NCI-H2029 treated with DMSO at 0.1 percent for 48 hours (cell line): ENCODE measurements around the gene CBLN3.
"Not testable (repeated sequence)": the region's sequence is repeated elsewhere in the genome, so short reads cannot be mapped to it uniquely, and the experiment has no call there.

ENCODE experiments used
- DNase-seq: peaks from one replicate; lab custom pipeline; 2025; lab: John Stamatoyannopoulos, UW

Gene CBLN3

DNA sequence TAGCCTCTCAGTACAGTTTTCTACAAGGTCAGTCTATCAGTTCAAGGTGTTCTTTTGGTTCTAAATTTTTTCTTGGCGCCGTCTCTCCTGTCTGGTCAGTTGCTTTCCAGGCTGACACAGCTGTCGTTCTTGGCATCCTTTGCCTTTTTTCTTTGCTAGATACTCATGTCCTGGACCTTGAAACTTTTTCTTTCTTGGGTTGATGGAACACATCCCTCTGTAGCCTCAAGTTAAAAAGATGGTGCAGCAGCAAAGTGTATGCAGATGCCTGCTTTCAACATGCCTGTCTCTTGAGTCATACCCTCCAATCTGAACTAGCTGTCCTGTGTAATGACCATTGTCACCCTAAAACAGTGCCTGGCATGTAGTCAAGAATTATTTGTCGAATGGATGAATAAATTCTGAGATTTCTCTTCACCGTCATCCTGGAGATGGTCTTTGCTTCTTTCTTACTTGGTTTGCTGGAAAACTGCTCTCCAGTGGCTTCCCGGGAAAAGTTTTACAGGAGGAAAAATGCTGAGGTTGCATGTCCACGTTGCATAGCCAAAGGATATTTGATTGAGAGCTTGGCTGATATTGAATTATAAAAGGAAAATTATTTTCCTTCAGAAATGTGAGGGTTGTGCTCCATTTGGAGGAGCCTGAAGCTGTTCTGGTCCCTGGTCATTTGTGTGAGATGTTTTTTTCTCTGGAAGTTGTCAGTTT, 26.0 kb downstream of the CBLN3 start:
- no peak for DNase-seq

DNA sequence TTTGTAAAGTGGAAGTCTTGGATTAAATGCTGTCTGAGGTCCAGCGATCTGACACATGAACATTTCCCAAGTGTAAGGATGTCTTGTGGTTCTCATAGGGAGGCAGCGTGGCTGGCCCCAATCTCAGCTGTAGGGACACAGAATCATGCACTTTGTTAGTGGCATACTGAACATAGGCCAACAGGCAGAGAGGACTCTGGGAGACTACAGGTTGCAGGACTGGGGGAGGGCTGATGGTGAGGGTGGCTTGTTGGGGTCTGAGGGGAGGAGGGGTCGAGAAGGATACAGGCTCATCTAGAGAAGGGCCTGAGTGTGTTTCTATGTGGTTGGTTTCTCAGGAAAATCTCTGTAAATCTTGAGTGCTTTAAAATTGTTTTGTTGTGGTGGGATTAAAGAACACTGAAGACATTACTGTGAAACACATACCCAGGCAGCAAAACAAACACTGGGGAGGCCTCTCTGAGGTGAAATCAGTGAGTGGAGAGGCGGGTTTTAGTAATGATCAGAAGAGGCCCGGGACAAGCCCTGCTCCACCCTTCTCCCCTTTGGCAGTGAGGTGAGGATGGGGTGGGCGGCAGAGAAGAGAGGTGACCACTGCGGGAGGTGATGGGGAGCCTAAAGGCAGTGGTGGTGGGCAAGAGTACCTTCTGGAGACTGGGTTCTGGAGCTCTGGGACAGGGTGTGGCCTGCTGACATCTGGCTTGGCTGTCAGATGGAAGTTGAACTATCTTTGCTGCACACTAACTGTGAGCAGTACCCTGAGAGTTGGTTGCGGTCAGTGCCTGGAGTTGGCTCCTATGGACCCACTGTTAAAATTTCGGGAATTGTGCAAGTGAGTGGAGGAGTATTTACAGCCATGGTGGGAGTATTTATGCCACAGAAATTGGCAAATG, 27.4 kb downstream of the CBLN3 start:
- DNase-seq = no peak

DNA sequence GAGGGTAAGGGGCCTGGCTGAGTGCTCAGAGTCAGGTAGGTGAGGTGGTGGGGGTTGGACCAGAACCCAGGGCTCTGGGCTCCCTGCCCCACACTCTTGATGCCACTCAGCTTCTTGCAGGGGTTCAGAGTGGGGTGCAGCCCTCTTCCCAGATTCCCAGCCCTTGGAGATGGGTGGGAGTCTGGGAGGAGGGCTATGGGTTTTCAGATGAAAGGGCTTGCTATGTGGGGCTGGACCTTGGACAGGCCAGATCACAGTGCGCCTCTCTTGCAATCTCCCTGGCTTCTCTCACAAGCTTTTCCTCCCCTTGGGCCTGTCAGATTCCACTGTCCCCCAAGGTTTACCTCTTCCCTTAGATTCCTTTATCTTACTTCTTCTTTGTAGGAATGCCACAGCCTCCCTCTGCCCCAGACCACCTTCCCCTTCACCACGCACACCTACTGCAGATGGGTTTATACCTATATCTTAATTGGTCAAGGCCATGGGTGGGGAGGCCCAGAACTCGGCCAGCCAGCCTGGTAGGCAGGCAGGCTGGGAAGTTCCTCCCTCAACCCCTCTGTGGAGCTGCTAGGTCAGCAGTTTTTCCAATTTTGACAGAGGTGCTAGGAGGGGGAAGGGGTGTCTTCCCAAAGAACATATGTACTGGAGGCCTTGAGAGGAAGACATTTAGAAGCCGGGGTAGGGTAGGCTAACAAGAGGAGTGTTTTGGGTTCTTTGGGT, 29.3 kb downstream of the CBLN3 start:
- DNase-seq = no peak

DNA sequence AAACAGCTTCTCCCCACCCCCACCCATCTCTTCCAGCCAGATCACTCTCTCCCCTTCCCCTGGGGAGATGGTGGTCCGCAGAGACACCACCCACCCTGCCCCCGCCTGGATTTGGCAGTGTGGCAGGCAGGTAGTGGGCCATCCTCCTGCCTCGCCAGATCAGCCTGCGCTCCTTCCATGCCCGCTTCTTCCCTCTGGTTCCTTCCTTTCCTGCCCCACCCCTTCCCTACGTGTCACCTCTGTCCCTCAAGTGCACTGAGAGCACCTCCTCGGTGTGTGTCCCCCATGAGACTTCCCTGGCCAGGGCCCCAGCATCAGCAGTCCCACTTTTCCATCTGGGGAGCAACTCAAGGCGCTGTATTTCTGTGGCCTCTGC, 30.0 kb downstream of the CBLN3 start:
- no peak for DNase-seq

DNA sequence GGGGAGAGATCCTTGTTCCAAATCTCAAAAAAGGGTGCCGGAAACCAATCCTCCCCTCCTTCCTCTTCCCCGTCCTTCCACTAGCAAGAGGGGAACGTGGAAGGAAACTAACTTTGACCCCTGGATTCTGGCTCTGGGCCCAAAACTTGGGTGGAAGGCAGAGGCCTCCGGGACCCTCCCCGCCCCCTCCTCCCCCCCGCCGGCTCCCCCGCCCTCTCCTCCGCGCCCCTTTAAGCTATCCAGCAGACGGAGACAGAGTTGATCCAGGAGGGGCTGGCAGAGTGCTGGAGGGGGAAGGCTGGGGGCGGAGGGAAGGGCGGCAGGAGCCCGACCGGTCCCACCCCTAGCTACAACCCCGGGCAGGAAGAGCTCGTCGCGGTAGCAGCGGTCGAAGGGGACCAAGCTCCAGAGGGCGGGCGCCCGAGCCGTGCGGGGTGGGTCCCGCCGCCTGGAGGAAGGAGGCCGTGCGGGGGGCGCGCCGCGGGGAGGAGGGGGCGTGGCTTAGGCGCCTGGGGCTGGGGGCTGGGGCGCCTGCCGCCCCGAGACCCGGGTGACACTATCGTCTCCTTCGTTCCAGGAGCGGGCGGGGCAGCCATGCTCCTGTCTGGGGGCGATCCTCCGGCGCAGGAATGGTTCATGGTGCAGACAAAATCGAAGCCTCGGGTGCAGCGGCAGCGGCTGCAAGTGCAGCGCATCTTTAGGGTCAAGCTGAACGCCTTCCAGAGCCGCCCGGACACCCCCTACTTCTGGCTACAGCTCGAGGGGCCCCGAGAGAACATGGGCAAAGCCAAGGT, 30.6 kb downstream of the CBLN3 start, which contains the start of gene NYNRIN:
Gene NYNRIN, plus strand, starts transcription at position 351 of the 794 bp plus-strand sequence. Its CDS starts 244 bp downstream, at position 595.
- DNase-seq = no peak

DNA sequence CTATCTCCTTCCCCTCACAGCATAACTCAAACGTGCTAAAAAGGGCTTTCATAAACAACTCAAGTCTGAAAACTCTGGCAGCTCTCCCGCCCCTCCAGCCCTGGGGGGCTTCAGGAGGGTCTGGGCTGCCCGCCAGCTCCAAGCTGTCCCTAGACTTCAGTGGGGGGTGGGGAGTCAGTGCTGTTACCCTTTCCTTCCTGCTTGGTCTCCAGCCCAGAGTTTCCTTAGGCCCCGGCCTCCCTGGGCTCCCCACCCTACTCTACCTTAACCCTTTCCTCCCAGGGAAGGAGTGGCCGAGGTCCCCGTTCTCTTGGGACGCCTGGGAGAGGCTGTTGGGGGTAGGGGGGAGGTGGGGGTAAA, 31.2 kb downstream of the CBLN3 start:
- DNase-seq = no peak

DNA sequence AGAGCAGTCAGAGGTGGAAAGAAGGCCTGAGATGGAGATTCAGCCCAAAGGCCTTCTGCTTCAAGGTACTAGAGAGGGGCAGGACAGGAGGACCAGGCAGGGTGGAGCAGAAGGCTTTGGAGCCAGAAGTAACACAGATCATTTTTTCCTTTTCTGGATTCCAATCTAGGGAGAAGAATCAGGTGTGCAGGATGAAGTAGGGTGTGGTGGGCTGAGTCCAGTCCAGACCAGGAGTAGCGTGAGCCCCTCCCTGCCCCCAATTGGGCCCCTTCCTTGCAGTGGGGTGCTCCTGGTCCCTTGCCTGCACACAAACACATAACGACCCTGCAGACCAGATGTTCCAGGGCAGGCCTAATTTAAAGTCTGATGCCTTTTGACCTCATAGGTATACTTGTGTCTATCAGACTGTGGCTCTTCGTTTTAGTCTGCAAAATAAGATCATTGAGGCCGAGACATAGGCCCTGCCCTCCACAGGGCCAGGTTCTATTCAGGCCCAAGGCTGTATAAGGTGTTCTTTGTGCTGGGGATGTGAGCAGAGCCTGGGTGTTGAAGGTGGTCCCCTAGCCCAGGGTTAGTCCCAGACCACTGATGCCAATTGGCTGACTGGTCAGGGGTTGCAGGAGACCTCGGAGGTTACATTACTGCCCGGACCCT, 31.7 kb downstream of the CBLN3 start:
- DNase-seq = no peak

DNA sequence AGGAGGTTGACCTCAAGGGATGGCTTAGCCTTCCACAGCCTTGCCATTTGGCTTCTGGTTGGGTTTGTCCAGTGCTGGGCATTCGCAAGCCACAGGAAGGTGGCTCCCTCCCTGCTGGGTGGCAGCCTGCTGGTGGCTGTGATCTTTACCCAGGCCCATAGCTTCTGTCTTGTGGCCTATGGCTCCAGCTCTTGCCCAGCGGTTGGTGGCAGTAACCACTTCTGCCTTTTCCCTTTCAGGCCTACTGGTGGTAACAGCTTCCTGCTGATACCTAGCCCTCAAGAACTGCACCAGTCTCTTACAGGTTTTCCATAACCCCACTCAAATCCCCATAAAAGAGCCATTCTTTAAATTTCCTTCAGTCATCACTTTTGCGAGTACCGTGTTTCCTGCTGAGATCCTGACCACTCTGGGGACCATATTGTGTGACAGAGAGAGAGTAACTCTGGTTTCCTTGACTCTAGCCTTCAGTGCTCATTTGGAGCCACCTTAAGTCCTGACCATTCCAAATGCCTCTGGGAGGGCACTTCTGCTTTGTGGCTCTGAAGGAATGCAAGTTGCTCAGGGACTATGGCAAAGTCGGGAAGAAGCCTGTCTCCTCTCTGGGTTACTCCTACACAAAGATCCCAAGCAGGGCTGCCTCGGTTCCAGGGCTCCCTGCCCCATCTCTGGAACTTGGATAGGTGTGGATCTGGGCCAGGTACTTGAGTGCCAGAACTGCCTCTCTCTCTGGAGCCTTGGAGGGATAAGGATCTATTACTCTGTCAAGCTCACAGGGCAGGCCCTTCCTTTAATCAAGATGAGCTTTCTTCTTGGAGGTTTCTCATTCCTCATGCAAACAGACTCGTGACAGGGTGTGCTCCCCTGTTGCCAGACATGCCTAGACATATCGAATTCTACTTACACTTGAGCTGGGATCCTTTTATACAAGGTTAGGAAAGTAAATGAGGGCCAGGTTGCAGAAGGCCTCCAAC, 33.6 kb downstream of the CBLN3 start:
- no peak for DNase-seq

DNA sequence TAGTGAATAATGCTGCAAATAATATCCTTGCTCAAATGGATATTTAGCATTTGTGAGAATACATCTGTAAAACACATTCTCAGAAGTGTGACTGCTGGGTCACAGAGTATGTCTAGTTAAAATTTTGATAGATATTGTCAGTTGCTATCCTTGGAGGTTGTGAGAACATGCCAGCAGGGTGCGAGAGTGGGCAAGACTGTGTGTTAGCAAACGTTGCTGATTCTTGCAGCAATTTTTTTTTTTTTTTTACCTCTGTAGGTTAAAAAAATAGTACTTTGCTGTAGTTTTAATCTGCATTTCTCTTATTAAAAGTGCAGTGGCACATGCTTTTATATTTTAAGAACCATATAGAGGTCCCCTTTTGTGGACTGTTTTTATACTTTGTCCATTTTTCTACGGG, 35.2 kb downstream of the CBLN3 start:
- DNase-seq = no peak

DNA sequence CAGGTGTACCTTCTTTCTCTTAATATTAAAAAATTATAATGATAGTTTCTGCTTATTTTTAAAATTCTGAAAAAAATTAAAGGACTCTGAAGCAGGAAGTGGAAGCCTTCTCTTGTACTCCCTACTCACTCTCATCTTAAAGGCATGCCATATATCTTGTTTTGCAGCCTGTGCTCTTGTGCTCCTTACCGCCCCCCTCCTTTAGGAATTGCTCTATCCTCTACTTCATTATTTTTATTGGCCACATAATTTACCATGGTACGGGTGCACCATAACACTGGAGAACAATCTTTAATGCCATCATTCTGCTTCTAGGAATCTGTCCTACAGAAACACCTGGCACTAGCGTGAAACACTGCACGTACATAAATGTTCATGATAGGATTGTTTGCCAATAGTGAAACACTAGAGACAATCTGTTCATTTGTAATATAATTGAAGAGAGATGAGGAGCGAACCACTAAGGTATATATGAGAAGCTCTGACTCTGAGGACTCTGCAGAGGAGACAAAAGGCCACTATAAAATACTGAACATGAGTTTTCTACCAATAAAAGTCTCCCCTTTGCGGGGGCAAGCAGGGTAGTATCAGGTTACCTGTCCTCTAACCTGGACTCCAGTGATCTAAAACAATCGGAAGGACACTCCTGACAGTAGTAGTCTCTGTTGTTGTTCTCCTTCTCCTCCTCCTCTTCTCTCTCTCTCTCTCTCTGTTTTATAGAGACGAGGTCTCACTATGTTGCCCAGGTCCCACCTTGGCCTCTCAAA, 37.0 kb downstream of the CBLN3 start:
- peak; percentile 80 for DNase-seq

DNA sequence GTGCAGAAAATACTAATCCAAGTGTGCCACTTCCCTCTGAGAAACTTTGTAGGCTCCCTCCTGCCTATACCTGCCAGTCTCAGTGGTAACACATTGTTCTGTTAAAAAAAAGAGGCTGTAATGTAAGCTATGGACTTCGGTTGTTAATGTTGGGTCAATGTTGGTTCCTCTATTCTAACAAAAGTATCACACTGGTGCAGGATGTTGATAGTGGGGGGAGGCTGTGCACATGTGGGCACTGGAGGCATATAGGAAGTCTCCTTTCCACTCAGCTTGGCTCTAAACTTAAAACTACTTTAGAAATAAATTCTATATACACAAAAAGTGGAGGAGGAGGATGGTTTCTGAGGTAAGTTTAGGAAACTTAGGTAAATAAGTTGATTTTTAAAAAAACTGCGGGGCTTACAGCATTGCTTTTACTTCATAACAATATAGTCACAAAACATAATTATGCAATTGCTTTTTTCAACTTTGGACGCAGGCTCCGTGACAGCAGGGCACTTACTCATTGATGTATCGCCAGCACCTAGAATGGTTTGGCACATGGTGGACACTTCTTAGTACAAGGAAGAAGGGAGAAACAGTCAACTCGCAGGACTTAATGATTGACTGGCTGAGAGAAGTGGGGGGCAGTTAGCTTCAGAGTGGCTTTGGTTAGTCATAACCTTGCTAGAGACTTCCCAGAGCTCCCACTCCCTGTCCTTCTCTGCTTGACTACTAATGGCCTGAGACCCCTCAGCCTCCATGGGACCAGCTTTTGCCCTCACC, 38.6 kb downstream of the CBLN3 start:
- no peak for DNase-seq

DNA sequence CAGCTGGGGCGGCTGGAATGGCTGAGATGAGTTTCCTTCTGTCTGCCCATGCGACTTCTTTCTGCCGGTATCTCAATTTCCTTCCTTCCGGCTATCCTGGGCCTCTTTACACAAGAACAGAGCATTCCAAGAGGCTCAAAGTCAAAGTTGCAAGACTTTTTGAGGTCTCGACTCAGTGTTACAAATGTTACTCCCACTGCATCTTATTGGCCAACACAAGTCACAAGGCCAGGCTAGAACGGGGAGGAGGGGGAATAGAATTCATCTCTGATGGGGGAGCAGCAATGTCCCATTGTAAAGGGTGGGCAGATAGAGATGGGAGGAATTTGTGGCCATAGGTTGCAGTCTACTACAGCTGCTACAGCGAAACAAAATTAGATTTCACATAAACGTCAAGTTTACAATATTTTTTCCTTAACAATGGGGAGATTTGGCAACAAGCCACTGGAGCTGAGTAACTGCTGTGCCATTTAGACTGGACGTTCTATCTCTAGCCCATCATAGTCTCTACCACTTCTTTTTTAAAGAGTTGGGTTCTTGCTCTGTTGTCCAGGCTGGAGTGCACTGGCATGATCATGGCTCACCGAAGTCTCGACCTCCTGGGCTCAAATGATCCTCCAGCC, 40.1 kb downstream of the CBLN3 start:
- no peak for DNase-seq

DNA sequence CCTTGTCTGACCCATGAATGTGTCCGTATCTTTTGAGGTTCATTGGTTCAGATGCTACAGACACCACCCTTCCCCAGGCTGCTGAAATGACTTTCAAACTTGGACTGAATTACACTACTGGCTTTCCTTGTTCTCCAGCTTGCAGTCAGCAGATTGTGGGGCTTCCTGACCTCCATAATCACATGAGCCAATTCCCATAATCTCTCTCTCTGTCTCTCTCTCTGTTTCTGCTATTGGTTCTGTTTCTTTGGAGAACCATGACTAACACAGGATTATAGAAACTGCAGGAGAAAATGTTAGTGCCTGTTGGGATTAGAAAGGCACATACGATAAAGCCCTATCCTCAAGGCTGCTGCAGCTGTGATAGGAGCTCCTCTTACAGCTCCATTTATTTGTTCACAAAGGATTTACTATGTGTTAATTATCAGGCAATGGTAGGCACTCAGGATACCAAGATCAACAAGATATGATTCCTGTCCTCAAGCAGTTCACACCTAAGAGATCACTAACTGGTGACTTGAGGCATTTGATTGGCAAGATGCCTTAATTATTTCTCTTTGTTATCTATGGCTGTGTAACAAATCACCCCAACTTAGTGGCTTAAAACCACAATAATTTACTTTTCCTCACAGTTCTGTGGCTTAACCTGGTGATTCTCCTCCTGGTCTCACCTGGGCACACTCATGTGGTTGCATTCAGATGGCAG, 40.8 kb downstream of the CBLN3 start:
- DNase-seq = no peak

DNA sequence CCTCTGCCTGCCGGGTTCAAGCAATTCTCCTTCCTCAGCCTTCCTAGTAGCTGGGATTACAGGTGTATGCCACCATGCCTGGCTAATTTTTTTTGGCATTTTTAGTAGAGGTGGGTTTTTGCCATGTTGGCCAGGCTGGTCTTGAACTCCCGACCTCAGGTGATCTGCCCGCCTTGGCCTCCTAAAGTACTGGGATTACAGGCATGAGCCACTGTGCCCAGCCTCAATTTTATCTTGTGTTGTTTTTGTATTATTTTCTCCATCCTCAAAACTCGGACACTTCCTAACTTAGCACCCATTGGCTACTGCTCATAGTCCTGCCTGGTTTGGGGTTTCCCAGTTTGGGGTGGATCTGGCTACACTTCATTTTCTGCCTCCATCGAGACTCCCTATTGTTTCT, 41.9 kb downstream of the CBLN3 start:
- not testable (repeated sequence) for DNase-seq

DNA sequence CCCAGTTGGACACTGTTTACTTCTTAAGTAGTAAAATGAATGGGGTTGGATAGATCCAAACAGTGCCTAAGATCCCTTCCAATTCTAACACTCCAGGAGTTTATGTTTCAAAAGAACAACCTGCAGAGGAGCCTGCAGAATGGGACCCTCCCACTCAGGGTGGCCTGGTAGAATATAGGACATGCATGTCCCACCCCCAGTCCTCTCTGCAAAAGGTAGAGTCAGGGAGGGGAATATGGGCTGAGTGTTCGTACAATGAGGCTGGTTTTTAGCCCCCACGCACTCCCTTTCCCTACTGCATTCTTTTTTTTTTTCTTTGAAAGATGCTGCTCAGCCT, 42.5 kb downstream of the CBLN3 start:
- DNase-seq = no peak

DNA sequence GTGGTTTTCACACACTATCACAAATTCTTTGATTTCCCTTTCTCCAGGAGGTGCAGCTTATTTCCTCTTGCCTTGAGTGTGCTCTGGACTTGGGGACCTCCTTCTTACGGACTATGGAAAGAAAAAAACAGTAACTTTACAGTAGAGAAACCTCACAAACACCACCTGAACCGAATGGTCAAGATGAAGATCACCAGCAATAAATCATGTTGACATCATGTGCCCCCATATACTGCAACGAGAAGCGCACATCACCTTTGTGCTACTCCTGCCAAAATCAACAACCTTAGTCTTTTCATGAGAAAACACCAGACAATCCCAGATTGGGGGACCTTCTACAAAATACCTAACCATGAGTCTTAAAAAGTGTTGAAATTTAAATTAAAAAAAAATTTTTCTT, 43.9 kb downstream of the CBLN3 start:
- DNase-seq = no peak

DNA sequence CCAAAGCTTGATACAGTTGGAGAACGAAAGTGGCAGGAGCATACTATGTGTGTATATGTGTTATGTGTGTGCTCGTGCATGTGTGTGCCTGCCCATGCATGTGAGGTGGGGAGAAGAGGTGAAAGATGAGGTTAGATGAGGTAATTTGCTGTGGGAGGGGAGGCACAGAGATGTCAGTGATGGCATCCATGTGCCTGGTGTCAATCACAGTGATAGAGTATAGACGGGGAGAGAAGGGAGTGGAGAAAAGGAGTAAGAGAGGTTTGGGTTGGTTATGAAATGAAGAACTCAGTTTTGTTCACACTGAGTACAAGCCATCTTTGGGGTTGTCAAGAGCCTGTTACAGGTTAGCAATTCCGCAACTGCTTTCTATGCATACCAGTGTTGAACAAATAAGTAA, 45.3 kb downstream of the CBLN3 start:
- no peak for DNase-seq

DNA sequence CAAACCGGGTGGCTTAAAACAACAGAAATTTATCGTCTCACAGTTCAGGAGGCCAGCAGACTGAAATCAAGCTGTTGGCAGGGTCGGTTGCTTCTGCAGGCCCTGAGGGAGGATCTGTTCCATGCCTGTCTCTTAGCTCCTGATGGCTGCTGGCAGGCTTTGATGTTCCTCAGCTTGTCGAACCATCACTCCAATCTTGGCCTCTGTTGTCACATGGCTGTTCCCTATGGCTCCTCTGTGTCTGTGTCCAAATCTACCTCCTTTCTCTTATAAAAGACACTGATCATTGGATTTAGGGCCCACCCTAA, 47.5 kb downstream of the CBLN3 start:
- no peak for DNase-seq
